Activated T-helper 1 cell treated with Interleukin-2 at 50 U/mL for 16 hours (primary cell): ENCODE data around the gene MLH1.
A peak's percentile ranks its signal among the peaks of the same experiment; 100 is the strongest.

ENCODE experiments used
- DNase-seq: peaks from one replicate; pipeline ENCODE4 v3.0.0-alpha.2; 2020; ENCODE audit warnings: low read depth

MLH1 gene

DNA sequence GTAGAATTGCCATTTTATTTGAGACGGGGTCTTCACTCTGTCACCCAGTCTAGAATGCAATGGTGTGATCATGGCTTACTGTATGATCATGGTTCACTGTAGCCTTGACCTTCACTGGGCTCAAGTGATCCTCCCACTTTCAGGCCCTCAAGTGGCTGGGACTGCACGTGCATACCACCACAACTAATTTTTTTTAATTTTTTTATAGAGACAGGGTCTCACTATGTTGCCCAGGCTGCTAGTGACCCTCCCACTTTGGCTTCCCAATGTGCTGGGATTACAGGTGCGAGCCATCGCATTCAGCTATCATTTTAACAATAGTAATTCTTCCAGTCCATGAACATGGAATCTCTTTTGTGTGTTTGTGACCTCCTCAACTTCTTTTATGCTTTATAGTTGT lies 12.3 kb upstream of the MLH1 start:
- DNase-seq: no peak

DNA sequence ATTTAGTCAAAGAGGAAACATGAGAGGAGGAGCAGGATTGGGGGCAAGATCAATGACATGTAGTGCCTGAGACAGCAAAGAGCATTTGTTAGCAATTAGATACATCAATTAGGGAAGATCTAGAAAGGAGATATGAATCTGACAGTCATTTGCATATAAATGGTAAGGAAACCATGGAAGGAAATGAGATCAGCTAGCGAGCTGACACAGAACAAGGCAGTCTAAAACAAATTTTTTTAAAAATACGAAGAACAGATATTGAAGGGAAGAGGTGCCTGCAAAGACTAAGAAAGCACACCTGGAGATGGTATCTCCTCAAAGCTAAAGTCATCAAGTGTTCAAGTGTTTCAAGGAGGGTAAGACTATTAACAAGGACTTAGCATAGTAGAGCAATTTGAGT lies 5.0 kb upstream of the MLH1 start:
- no peak for DNase-seq

DNA sequence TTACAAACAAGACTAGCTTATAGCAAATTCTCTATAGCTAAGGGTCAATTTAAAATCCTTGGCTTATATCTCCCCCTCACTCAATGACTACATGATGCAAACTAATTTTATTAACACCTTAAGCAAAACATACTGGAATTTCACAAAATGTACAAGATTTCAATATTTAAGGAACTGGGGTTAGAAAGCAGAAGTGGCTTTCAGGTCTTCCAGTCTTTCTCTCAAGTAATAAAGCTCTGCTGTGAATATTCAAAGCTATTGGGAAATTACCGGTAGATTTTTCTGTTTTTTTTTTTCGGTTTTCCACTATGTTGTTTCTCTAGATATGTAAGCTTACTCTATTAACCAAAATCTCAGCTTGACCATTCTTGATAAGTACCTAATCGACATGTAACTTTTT lies 4.3 kb upstream of the MLH1 start:
- no peak for DNase-seq

DNA sequence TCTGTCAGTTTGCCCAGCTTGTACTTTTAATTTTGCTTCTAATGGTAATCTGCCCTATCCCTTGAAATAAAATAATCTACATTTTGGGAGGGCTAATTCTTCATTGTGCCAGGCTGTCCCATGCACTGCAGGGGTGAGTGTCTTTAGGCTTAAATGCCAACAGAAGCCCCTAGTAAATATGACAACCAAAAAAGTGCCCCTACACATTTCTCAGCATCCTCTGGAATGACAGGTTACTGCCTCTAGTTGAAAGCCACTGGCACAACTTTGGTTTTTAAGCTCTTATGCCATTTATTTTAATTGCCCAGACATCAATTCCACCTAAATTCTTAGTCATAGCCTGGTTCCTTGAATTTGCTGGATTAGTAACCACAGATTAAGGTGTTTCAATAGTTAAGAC lies 3.8 kb upstream of the MLH1 start:
- no peak for DNase-seq

DNA sequence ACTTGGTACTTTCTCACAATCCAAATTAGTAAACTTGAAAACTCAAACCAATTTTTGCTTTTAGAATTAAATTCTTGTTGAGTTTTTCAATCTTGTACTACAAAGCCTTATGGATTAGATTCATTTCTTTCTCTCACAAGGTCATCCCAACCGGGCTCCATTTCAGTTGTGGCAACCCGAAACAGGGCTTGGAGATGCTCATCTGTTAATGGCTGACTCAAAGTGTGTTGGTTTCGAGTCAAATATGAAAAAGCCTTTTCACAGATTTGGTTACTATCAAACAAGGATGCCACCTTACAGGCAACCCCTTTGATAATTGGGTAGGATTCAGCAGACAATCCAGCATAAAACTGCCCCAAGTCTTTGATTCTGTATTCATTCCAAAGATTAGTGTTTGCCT lies 2.2 kb upstream of the MLH1 start:
- DNase-seq: no peak

DNA sequence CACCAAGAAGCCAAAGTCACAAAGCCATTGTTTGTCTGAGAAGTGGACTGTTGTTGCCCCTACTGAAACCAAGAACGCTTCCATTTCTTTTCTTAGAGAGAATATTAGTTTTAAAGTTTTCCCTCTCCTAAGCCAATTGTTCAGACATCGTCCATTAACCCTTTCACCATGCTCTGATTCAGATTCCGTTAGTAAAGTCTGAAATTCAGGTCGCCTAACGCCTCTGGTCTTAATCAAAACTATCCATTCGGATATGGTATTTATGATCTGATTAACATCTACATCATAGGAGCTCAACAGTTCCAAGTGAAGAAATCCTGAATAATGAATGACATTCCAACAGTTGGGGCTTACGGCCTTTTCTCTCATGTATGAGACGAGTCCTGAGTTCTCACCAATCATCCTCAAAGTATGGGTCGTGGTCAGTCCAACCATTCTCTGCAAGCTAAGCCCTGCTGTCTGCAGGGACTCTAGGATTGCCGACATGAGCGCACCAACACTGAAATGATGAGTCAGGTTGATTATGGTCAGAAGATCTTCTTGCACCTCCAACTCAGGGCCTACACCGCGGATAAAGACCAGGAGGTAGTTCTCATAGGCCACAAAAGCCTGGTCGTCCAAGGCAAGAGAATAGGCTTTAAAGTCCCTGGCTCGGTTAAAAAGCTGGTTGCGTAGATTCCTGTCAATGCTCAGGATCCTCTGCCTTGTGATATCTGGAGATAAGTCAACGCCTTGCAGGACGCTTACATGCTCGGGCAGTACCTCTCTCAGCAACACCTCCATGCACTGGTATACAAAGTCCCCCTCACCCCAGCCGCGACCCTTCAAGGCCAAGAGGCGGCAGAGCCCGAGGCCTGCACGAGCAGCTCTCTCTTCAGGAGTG lies 1.2 kb upstream of the MLH1 start:
- no peak for DNase-seq

DNA sequence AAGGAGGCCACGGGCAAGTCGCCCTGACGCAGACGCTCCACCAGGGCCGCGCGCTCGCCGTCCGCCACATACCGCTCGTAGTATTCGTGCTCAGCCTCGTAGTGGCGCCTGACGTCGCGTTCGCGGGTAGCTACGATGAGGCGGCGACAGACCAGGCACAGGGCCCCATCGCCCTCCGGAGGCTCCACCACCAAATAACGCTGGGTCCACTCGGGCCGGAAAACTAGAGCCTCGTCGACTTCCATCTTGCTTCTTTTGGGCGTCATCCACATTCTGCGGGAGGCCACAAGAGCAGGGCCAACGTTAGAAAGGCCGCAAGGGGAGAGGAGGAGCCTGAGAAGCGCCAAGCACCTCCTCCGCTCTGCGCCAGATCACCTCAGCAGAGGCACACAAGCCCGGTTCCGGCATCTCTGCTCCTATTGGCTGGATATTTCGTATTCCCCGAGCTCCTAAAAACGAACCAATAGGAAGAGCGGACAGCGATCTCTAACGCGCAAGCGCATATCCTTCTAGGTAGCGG lies 452 bp upstream of the MLH1 start, which contains the start of gene EPM2AIP1:
TSS of gene EPM2AIP1 (minus strand) at position 326 of the 520 bp plus-strand sequence. CDS start at position 272, 54 bp downstream.
- peak; percentile 96 for DNase-seq

DNA sequence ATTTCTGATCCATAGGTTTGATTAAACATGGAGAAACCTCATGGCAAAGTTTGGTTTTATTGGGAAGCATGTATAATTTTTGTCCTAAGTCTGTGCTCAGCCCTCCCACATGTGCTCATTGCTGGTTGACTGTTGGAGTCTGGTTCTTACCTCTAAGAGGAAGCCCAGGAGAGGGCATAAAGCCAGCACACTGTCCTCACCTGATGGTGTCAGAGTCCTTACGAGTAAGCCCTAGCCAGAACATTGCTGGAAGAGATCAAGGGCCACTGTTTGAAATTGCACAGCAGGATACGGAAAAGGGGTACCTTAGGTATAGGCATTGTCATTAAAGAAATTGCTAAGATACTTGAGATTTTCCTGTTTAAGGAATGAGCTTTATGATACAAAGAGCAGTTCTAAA lies 21.3 kb downstream of the MLH1 start:
- DNase-seq: no peak

DNA sequence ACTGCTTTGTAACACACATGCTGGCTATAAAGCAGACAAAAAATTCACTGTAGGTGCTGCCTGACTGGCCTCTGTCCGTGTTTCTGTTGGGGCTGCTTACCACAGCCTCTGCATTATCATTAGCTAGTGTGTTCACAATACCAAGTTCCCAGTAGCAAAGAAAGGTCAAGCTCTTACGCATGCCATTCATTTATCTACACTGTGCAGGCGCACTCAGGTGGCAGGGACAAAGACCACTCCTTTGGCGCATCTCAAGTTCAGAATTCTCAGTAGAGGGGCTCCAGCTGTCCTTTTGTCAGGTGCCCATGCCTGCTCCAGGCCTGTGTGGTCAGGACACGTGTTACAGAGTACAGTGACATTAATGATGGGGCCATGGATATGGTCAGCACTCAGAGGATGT lies 22.3 kb downstream of the MLH1 start:
- DNase-seq: no peak

DNA sequence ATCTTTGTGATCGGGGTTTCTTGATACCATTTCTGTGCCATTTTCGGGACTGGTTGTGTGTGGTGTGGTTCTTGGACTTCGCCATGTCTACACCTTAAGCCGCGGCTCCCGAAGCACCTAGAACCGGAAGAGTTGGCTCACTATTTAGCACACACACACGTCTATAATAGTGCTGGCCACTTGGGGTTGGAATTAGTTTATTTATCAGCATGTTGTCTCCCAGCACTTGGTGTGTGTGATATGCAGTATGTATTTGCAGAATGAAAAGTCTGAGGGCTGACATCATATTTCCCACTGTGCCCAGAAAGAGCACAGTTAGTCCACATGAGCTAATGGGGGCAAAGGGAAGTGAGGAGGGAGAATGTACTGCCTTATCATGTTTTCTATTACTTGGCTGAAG lies 23.6 kb downstream of the MLH1 start:
- DNase-seq: no peak

DNA sequence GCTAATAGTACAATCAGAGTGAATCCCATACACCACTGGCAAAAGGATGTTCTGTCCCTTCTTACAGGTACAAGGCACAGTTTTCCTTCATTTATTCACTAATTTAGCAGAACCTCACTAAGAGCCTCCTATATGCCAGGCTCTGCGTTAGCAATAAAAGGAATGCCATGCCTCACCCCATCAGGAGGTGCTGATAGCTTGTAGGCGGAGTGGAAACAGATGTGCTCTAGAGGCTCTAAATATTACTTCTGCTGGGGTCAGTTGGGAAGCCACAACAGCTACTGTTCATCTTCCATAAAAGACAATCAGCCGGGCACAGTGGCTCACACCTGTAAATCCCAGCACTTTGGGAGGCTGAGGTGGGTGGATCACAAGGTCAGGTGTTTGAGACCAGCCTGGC lies 24.4 kb downstream of the MLH1 start:
- no peak for DNase-seq

DNA sequence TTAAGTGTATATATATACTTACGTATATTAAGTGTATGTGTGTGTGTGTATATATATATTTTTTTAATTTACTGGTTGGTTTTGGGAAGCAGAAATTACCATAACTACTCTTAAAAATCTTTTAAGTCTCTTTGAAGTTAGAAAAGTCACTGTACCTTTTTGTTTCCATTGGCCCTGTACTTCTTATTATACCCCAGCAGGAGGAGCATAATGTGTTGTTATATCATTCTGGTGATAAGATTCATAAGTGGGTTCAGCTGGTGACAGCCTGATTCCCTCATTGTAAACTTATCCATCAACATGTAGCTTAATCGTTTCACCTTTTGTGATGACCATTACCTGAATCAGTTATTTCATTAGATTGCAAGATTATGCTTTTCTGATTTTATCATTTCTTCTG lies 30.8 kb downstream of the MLH1 start:
- no peak for DNase-seq

DNA sequence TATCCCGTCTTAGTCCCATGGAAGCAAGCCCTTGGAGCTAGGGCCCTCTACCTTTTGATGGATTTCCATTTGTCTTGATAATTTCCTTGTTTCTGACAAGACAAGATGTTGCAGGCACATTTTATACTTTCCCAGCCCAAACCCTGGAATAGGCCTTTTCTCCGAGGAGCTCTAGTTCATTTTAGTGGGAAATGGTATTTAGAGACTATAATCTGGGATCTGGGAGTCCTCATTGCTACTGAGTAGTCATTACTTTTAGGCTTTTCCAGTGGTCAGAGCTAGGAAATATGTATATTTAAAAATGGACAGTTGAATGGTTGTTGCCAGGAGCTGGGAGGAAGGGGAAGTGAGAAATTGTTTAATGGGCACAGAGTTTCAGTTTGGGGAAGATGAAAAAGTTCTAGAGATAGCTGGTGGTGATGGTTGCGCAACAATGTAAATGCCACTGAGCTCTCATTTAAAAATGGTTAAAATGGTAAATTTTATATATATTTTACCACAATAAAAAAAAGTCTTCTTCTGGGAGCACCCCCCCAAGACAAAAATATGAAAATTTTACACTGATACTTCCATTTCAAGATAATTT lies 31.6 kb downstream of the MLH1 start:
- DNase-seq: no peak

DNA sequence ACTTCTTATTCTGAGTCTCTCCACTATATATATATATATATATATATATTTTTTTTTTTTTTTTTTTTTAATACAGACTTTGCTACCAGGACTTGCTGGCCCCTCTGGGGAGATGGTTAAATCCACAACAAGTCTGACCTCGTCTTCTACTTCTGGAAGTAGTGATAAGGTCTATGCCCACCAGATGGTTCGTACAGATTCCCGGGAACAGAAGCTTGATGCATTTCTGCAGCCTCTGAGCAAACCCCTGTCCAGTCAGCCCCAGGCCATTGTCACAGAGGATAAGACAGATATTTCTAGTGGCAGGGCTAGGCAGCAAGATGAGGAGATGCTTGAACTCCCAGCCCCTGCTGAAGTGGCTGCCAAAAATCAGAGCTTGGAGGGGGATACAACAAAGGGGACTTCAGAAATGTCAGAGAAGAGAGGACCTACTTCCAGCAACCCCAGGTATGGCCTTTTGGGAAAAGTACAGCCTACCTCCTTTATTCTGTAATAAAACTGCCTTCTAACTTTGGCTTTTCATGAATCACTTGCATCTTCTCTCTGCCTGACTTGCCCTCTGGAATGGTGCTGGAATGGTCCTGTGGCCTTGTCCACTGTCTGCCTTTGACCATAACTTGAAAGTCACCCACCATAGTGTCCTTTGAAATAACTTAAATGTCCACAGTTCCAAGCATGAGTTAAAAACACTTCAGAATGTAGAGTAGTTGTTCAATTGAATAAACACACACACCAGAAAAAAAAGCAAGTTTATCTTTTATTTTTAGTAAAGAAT lies 32.4 kb downstream of the MLH1 start:
- DNase-seq: no peak

DNA sequence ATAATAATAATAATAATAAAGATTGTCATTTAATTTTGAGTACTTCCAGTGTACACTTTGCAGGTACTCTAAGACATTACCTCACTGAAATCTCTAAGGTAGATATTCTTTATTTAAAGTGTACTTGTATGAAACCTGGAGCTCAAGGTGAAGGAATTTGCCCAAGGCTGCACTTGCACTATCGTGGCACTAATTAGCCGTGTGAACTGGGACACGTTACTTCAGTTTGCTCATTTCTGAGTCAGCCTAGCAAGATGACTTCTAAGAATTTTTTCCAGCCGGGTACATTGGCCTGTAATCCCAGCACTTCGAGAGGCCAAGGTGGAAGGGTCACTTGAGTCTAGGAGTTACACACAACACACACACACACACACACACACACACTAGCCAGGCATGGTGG lies 33.5 kb downstream of the MLH1 start:
- no peak for DNase-seq

DNA sequence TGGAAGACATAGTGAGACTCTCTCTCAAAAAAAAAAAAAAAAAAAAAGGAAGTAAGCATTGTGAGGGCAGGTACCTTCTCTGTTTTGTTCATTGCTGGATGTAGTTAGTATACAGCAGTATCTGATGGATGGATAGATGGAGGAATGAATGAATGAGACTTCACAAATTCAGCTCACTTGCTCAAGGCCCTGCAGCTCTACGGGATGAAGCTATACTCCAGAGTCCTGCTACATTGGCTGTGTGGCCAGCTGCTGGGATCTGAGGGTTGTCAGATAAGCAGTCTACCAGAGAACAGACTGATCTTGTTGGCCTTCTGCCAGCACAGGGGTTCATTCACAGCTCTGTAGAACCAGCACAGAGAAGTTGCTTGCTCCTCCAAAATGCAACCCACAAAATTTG lies 35.0 kb downstream of the MLH1 start:
- DNase-seq: no peak

DNA sequence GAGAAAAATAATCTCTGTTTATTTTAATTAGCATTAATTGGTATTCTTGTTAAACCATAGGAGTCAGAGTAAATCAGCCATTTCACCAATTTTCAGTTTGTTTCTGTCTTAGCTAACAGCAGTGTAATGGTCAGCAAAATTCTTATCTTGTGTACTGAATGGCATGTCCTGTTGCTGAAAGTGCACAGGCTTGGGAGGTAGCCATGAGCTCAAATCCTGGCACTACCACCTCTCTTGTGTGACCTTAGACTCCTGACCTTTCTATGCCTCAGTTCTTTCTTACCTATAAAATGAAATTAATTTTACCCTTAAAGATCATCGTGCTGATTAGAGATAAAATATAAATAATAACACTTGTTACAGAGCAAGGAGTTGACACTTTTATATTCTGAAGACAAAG lies 35.8 kb downstream of the MLH1 start:
- no peak for DNase-seq

DNA sequence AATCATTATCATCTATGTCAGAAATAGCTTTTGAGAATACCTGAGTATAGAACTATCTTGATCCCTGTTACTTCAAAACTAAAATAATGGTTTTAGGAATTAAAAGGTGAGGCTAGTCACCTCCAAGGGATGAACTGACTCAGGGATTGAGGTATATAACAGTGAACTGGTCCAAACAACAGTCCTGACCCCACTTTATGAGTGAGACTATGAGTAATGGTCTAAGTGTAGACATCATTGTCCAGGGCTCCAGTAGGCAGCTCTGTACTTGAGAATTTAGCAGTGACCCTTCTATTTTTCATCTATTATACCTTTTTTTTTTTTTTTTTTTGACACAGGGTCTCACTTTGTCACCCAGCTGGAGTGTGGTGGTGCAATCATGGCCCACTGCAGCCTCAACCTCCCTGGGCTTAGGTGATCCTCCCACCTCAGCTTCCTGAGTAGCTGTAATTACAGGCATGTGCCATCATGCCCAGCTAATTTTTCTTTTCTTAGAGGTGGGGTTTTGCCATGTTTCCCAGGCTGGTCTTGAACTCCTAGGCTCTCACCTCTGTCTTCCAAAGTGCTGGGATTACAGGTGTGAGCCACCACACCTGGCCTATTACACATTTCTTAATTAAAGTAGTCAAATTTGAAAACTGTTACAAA lies 36.3 kb downstream of the MLH1 start:
- no peak for DNase-seq

DNA sequence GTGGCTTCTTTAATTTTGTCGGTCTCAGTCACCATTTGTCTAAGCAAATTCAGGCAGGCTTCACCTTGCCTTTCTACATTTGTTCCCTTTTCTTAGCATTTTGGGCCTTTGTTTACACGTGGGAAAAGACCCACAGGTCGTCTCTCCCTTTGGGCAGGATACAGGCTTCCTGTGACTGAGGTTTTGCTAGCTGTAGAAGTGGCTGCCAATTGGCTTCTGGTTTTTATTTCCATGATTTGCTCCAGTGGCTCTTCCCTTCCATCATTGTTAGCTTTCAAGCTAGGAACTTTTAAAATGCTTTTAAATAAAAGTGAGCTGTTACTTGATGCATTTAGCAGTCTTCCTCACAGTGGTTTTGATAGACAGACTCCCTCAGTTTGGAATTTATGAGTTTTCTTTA lies 37.3 kb downstream of the MLH1 start:
- DNase-seq: no peak

DNA sequence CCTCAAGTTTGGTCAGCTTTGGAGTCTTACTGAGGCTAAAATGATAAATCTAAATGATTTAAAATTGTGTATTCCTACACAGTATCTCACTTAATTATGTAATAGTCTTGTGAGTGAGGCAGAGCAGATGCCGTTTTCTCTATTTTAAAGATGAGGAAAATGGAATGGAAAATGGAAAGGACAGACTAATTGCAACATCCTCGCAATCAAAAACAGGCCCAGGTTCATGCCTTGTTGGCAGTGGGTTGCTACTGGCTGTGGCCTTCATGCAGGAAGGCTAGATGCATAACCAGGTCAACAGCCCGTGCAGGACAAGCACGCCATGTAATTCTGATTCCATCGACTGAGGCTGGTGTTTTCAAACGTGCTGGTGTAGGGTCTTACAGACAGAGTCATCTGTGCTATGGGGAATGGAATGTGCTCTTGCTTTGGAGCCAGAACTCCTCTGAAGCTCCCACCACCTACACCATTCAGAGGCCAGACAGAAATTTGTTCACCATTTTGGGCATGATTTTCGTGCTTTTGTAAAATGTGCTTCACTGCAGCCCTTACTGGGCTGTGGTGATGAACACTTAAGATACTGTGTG lies 37.9 kb downstream of the MLH1 start:
- DNase-seq: no peak

DNA sequence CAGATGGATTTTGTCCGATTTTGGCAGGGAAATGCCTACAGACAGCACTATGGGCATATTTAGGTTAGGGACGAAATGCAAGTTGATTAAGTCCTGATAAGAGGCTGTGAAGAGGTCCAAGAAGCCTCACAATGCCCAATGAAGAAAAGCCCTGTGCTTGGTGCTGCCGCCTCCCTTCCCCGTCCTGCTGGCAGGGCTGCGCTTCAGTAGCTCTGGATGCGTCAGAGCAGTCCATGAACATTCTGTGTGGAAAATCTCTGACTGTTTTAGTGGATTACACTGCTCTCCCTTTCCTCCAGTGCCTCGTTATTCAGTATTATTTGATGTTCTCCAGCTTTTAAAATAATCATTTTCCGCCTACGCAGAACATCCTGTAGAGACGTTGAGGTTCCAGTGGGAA lies 39.6 kb downstream of the MLH1 start:
- no peak for DNase-seq

DNA sequence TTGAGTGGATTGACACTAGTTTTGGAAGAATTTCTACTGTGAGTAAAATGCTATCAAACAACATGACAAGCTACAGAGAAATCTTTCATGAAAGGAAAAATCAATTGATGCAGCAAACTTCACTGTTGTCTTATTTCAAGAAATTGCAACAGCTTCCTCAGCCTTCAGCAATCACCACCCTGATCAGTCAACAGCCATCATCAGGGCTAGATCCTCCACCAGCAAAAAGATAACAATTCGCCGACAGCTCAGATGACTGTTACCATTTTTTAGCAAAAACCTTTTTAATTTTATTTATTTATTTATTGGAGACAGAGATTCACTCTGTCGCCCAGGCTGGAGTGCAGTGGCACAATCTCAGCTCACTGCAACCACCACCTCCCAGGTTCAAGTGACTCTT lies 44.0 kb downstream of the MLH1 start:
- no peak for DNase-seq
